SK-N-SH (cell line): Measurements from ENCODE around the gene GNG4. TPM values are rescaled to one million over a fixed set of nuclear protein-coding genes. Genes with fewer than 3 reads are reported as not detected.

Source experiments
- CTCF ChIA-PET: fragments of 300-600, 350-600 bp; formaldehyde crosslinking; extraction: SDS; loops from one replicate; lab custom pipeline; 2021; lab: Yijun Ruan, JAX
- POLR2A ChIA-PET: fragments of 350-600 bp; sonication (Branson Sonifier 250); formaldehyde crosslinking; extraction: SDS; loops from one replicate; lab custom pipeline; 2020; ENCODE audit warnings: antibody characterized with exemption, inconsistent platforms; lab: Yijun Ruan, JAX
- DNase-seq: peaks from one replicate; pipeline ENCODE4 v3.0.0; 2012
- H2AFZ ChIP-seq: fragments of 200-600 bp; sonication (generic); 2 replicates; pipeline ENCODE4 v1.8.1; 2016; ENCODE audit warnings: antibody characterized with exemption, mild to moderate bottlenecking, low read depth
- H3F3A ChIP-seq: fragments of 200-600 bp; sonication (generic); replicated peaks from 2 replicates; pipeline ENCODE3; 2016; ENCODE audit warnings: antibody characterized with exemption, mild to moderate bottlenecking; ENCODE audit not compliant: insufficient read depth
- H3K27ac ChIP-seq, 2 experiments: fragments of 200-500 bp in 1 of 2; fragments of 200-600 bp in 1 of 2; sonication (Bioruptor generic) in 1 of 2; sonication (generic), shearing (Covaris generic) in 1 of 2; 2 replicates each; pipeline versions ENCODE4 v1.5.1 to v1.6.1; 2014 to 2016; ENCODE audit warnings: low read depth in 2 of 2, inconsistent platforms in 1 of 2, low read length in 1 of 2, mild to moderate bottlenecking in 1 of 2, mixed read lengths in 1 of 2
- H3K27me3 ChIP-seq: fragments of 200-600 bp; sonication (generic), shearing (Covaris generic); 2 replicates; pipeline ENCODE4 v1.6.1; 2016; ENCODE audit warnings: mixed run types; ENCODE audit not compliant: insufficient read depth
- H3K36me3 ChIP-seq, 2 experiments: fragments of 200-500 bp in 1 of 2; fragments of 200-600 bp in 1 of 2; sonication (Bioruptor generic) in 1 of 2; sonication (generic) in 1 of 2; replicated peaks in 1 of 2; 2 replicates each; pipeline versions ENCODE3 to v1.5.1; 2014 to 2016; ENCODE audit warnings: low read length in 1 of 2, mild to moderate bottlenecking in 1 of 2; ENCODE audit not compliant: insufficient read depth in 2 of 2, control insufficient read depth in 1 of 2
- H3K4me1 ChIP-seq, 2 experiments: fragments of 200-500 bp in 1 of 2; fragments of 200-600 bp in 1 of 2; sonication (Bioruptor generic) in 1 of 2; sonication (generic), shearing (Covaris generic) in 1 of 2; 2 replicates each; pipeline versions ENCODE4 v1.5.1 to v1.6.1; 2014 to 2016; ENCODE audit warnings: low read depth in 1 of 2, low read length in 1 of 2, mixed run types in 1 of 2; ENCODE audit not compliant: insufficient read depth in 2 of 2, control insufficient read depth in 1 of 2
- H3K4me2 ChIP-seq: fragments of 200-600 bp; sonication (generic), shearing (Covaris generic); 2 replicates; pipeline ENCODE4 v1.6.1; 2017; ENCODE audit warnings: mixed run types
- H3K4me3 ChIP-seq, 2 experiments: fragments of 200-500 bp in 1 of 2; fragments of 200-600 bp in 1 of 2; sonication (Bioruptor generic) in 1 of 2; sonication (generic), shearing (Covaris generic) in 1 of 2; 2 replicates each; pipeline versions ENCODE4 v1.5.1 to v1.8.1; 2014 to 2016; ENCODE audit warnings: low read depth in 2 of 2, inconsistent platforms in 1 of 2, low read length in 1 of 2, mild to moderate bottlenecking in 1 of 2, mixed read lengths in 1 of 2, moderate library complexity in 1 of 2
- H3K79me2 ChIP-seq: fragments of 200-600 bp; sonication (generic); 2 replicates; pipeline ENCODE4 v1.8.1; 2017; ENCODE audit warnings: mild to moderate bottlenecking; ENCODE audit not compliant: insufficient read depth
- H3K9ac ChIP-seq: fragments of 200-600 bp; sonication (generic); 2 replicates; pipeline ENCODE4 v1.6.1; 2017; ENCODE audit warnings: mixed run types
- H3K9me2 ChIP-seq: fragments of 200-600 bp; sonication (generic); 2 replicates; pipeline ENCODE4 v1.6.1; 2017; ENCODE audit warnings: mixed run types
- H3K9me3 ChIP-seq: fragments of 200-600 bp; sonication (generic); 2 replicates; pipeline ENCODE4 v1.6.1; 2017; ENCODE audit warnings: mixed run types, mild to moderate bottlenecking, moderate library complexity
- H4K20me1 ChIP-seq: fragments of 200-600 bp; sonication (generic); 2 replicates; pipeline ENCODE4 v1.6.1; 2017; ENCODE audit warnings: mild to moderate bottlenecking, mixed run types; ENCODE audit not compliant: insufficient read depth
- ELF1 ChIP-seq: IDR thresholded peaks from 2 replicates; pipeline ENCODE4 v1.4.0; 2012
- EP300 ChIP-seq, 2 experiments: IDR thresholded peaks; 2 replicates each; pipeline versions ENCODE4 v1.4.0 to v1.6.1; 2012; ENCODE audit warnings: borderline replicate concordance in 1 of 2, low read depth in 1 of 2, low read length in 1 of 2
- FOSL2 ChIP-seq: IDR thresholded peaks from 2 replicates; pipeline ENCODE4 v1.4.0; 2012; ENCODE audit warnings: low read depth, mild to moderate bottlenecking, moderate library complexity, borderline replicate concordance
- FOXJ3 ChIP-seq: sonication (generic); formaldehyde crosslinking; IDR thresholded peaks from 2 replicates; pipeline ENCODE4 v1.5.1; 2020; ENCODE audit warnings: mild to moderate bottlenecking, missing genetic modification reagents
- GABPA ChIP-seq: IDR thresholded peaks from 2 replicates; pipeline ENCODE4 v1.4.0; 2012; ENCODE audit warnings: low read depth, mild to moderate bottlenecking
- GATA2 ChIP-seq: sonication (generic); formaldehyde crosslinking; IDR thresholded peaks from 2 replicates; pipeline ENCODE4 v1.5.0; 2020; ENCODE audit warnings: mild to moderate bottlenecking, missing genetic modification reagents
- MAX ChIP-seq: IDR thresholded peaks from 2 replicates; pipeline ENCODE4 v1.4.0; 2012; ENCODE audit warnings: low read depth
- MEF2A ChIP-seq: IDR thresholded peaks from 2 replicates; pipeline ENCODE4 v1.4.0; 2012; ENCODE audit warnings: low read depth, borderline replicate concordance
- MXI1 ChIP-seq: IDR thresholded peaks from 2 replicates; pipeline ENCODE4 v1.6.1; 2012; ENCODE audit warnings: mild to moderate bottlenecking, low read depth, low read length, improper control_type of control experiment
- RFX5 ChIP-seq: IDR thresholded peaks from 2 replicates; pipeline ENCODE4 v1.6.1; 2012; ENCODE audit warnings: mild to moderate bottlenecking, improper control_type of control experiment, low read length
- SIN3A ChIP-seq: IDR thresholded peaks from 2 replicates; pipeline ENCODE4 v1.6.1; 2012; ENCODE audit warnings: low read depth, mild to moderate bottlenecking, low read length, moderate library complexity, borderline replicate concordance
- TCF12 ChIP-seq: IDR thresholded peaks from 2 replicates; pipeline ENCODE4 v1.4.0; 2012
- USF1 ChIP-seq: IDR thresholded peaks from 2 replicates; pipeline ENCODE4 v1.4.0; 2012; ENCODE audit warnings: low read depth, borderline replicate concordance
- ZBTB33 ChIP-seq: IDR thresholded peaks from 2 replicates; pipeline ENCODE4 v1.4.0; 2012; ENCODE audit warnings: low read depth, borderline replicate concordance
- WGBS: methylation state at CpG from one replicate; pipeline ENCODE4 v1.1.6; 2017; ENCODE audit warnings: low lambda C conversion rate; 5-methylcytosine and 5-hydroxymethylcytosine counted together
- polyA plus RNA-seq, 3 experiments: library from polyadenylated mRNA; depleted of rRNA; stranded (reverse); fragments of >200 nt; gene quantifications; 2 replicates each; pipeline ENCODE4 v1.2.3, GENCODE V29; 2012

GNG4 gene
- polyA plus RNA-seq, 1 of the 3 experiments (the other 2 are of a cell fraction) = 1.6 TPM

DNA sequence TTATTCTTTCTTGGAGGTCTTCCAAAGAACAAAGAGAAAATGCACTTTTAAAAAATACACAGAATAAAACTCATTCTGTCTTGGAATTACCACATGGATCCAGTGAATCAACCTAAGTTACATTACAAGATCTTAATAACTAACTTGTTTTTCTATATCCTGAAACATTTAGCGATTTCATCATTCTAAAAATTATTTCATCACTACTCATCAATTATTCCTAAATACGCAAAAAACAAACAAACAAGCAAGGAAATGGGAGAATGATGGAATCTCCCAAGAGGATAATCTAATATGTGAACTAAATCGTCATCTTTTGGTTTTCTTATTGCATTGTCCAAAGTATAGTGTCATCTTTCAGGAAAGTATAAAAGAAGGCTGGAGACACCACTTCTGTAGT, 38.5 kb upstream of the GNG4 start (continued):
- no peak for TF ChIP-seq USF1
- TF ChIP-seq FOSL2 = no peak
- TF ChIP-seq FOXJ3 (CRISPR knock-in tag) = no peak
- TF ChIP-seq ELF1 = no peak
- TF ChIP-seq, all 33 proteins: peak for 0

DNA sequence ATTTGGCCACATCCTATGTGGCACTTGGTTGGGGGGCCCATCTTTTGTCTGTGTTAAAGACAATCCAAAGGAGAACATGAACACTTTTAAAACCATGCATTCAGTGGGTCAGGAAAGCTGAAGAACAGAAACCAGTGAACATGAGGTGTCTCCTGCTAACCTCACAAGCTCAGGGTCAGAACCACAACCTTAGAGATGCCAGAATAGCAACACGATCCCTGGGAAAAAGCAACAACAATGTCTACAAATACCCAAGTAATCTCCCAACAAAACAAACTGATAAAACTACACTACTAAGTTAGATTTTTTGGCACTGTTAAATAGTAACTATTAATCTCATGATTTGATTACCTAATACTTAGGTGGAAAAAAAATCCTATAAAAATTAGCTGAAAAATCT, 34.1 kb upstream of the GNG4 start:
- no peaks in the 10 kb centered on the region for H3K27me3 ChIP-seq
- H3F3A ChIP-seq = no peaks in the 10 kb centered on the region
- ChIA-PET CTCF (interaction anchor here (0.7 to 1.2 kb wide), 5 partner anchors 23 to 170 kb away, joined by 3 to 4 read pairs (median 3); no protein-coding TSS in a partner anchor), POLR2A (no interaction called here)
- no peak for DNase-seq
- H3K4me3 ChIP-seq = no peak overlapping the region
- TF ChIP-seq FOXJ3 (CRISPR knock-in tag) (no peak), EP300 (IDR thresholded peaks at IDR 0.05; ENCODE audit: borderline replicate concordance in 1 of 2, low read depth in 1 of 2, low read length in 1 of 2) (no peak), SIN3A (no peak), MEF2A (no peak), MXI1 (no peak), RFX5 (no peak), ZBTB33 (no peak), TCF12 (no peak), MAX (no peak), ELF1 (no peak), GABPA (no peak), GATA2 (CRISPR knock-in tag) (no peak)
- no peak overlapping the region for H3K27ac ChIP-seq
- no peaks in the 10 kb centered on the region for H3K79me2 ChIP-seq
- no peaks in the 10 kb centered on the region for H4K20me1 ChIP-seq
- peaks cover 0 to 13% of the 10 kb centered on the region in 2 experiments for H3K36me3 ChIP-seq
- H3K4me1 ChIP-seq = no peaks in the 10 kb centered on the region
- H3K9me2 ChIP-seq = no peaks in the 10 kb centered on the region
- H3K9ac ChIP-seq = no peak overlapping the region
- no peak overlapping the region for H3K4me2 ChIP-seq
- WGBS = 93% methylated on average over 1 of the region's 1 CpG
- H2AFZ ChIP-seq = no peak overlapping the region
- no peaks in the 10 kb centered on the region for H3K9me3 ChIP-seq

DNA sequence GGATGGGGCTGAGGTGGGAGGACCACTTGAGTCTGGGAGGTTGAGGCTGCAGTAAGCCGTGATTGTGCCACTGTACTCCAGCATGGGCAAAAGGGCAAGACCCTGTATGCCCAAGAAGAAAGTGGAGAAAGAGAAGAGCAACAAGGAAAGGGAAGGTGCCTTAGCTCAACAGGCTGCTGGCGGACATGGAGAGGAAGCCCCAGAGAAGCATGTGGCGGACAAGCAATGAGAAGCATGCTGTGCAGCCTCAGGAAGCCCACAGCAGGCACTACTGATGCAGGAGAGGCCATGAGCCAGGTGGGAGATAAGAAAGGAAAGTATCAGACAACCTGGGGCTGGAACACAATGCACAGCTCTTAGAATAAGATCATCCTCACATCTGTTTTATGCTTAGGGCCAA, 32.6 kb upstream of the GNG4 start:
- H3K79me2 ChIP-seq = no peaks in the 10 kb centered on the region
- no peaks in the 10 kb centered on the region for H3F3A ChIP-seq
- H2AFZ ChIP-seq = no peak overlapping the region
- H4K20me1 ChIP-seq = no peaks in the 10 kb centered on the region
- peaks cover 0 to 13% of the 10 kb centered on the region in 2 experiments for H3K36me3 ChIP-seq
- no peaks in the 10 kb centered on the region for H3K4me1 ChIP-seq
- H3K27me3 ChIP-seq = no peaks in the 10 kb centered on the region
- H3K27ac ChIP-seq = no peak overlapping the region
- 96% methylated on average over 3 of the region's 3 CpGs for WGBS
- no peaks in the 10 kb centered on the region for H3K9me3 ChIP-seq
- POLR2A ChIA-PET = no interaction called here
- H3K4me2 ChIP-seq = no peak overlapping the region
- H3K9ac ChIP-seq = no peak overlapping the region
- no peak for DNase-seq
- H3K9me2 ChIP-seq = no peaks in the 10 kb centered on the region
- TF ChIP-seq FOXJ3 (CRISPR knock-in tag) = no peak
- TF ChIP-seq, all 33 proteins: peak for 0
- CTCF ChIA-PET = no interaction called here
- H3K4me3 ChIP-seq = no peak overlapping the region
